ENCODE data around the gene FBXW5. TPM values are rescaled to one million over a fixed set of nuclear protein-coding genes. Genes with fewer than 3 reads are reported as not detected.

Gene FBXW5
- total RNA-seq, 3 donors from 2014 or later = 84.0 to 112 (median 95.3) TPM

DNA sequence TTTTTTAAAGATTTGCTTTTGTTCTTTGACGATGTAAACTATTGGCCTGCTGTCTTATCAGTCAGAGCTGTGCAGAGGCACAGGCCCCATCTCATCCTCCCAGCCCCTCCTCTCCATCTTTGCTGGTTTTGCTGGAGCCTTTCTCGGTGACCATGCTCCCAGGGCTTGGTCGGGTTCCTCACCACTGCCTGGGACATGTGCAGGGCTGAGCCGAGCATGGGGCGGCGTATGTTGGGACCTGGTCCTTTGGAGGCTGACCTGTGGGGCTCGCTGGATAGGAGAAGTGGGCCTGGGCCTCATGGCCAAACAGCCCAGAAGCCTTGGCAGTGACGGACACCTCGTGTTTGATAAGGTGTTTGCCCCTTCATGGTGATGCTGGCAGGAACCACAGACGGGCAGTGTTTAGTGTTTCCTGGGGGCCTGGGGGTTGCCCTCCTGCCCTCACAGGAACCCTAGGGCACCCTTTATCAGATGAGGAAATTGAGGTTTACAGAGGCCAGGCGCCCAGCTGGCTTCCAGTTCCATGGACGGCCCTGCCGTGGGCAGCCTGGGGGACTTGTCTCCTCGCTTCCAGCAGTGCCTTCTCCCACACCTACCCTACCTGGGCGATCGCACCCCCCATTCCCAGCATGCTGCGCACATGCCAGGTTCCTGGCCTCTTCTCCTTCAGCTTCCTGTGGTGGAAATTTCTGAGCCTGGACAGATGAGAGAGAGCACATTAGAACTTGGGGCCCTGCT, 30.7 kb downstream of the FBXW5 start:
- DNase-seq (no peak), ATAC-seq (no peak)
- H3K4me1 Mint-ChIP-seq (ENCODE audit: low read depth) = peaks cover 5% of the 10 kb centered on the region
- H3K36me3 Mint-ChIP-seq (ENCODE audit: insufficient read depth) = peaks cover 39% of the 10 kb centered on the region
- H3K4me3 Mint-ChIP-seq = no peak overlapping the region
- no peaks in the 10 kb centered on the region for H3K27me3 Mint-ChIP-seq (ENCODE audit: low read depth)
- no peaks in the 10 kb centered on the region for H3K9me3 Mint-ChIP-seq

DNA sequence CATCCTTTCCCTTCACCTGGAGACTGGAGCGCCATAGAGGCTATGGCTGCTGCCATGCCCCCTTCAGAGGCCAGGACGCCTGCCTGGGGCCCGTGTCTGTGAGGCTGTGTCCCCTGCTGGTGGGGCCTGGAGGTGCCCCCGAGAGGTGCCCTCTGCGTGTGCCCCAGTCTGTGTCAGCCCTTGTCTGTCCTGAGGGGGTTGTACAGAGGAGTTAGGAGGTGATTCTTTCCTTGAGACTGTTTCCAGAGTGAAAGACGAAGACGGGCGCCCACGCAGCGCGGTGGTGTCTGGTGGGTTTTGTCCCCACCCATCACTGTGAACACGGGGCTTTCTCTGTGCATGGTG, 33.7 kb downstream of the FBXW5 start:
- no peak for DNase-seq
- ATAC-seq = peak; percentile 40 to 58
- Mint-ChIP-seq H3K36me3 (ENCODE audit: insufficient read depth) (peaks cover 26% of the 10 kb centered on the region), H3K27me3 (ENCODE audit: low read depth) (no peaks in the 10 kb centered on the region), H3K4me1 (ENCODE audit: low read depth) (peaks cover 3% of the 10 kb centered on the region), H3K9me3 (no peaks in the 10 kb centered on the region), H3K4me3 (no peak overlapping the region)

DNA sequence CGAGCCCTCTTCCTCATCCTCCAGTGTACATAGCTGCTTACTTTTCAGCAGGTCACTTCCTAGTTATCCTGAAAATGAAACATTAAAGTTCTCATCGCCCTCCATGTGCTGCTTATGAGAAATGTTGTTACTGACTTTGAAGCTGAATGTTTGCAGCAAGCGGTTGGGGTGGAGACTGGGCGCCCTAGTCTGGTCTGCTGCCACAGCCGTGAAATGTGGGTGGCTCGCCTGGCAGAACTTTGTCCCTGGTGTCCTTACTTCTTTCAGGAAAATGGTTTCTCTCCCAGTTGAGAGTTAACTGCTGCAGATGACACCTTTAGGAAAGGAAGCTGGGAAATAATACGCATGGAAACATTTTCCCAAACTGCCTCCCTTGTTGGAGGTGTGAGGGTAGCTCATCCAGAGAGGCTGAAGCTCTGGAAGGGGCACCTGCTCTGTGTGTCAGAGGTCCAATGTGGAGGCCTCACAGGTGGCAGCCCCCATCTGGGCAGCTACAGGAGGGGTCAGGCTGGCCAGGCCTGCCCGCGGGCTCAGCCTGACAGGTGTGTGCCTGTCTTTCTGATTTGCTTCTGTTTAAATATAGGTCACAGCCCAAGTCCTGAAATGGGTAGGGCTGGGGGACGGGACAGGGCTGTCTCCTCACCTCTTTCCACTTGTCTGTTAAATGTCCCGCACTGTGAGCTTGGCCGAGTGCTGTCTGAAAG, 34.2 kb downstream of the FBXW5 start:
- Mint-ChIP-seq H3K4me1 (ENCODE audit: low read depth) (peaks cover 5% of the 10 kb centered on the region), H3K9me3 (no peaks in the 10 kb centered on the region), H3K36me3 (ENCODE audit: insufficient read depth) (peaks cover 22% of the 10 kb centered on the region), H3K27me3 (ENCODE audit: low read depth) (no peaks in the 10 kb centered on the region), H3K4me3 (no peak overlapping the region)
- DNase-seq (no peak), ATAC-seq (peak in 1 of 2 donors; percentile 14)

DNA sequence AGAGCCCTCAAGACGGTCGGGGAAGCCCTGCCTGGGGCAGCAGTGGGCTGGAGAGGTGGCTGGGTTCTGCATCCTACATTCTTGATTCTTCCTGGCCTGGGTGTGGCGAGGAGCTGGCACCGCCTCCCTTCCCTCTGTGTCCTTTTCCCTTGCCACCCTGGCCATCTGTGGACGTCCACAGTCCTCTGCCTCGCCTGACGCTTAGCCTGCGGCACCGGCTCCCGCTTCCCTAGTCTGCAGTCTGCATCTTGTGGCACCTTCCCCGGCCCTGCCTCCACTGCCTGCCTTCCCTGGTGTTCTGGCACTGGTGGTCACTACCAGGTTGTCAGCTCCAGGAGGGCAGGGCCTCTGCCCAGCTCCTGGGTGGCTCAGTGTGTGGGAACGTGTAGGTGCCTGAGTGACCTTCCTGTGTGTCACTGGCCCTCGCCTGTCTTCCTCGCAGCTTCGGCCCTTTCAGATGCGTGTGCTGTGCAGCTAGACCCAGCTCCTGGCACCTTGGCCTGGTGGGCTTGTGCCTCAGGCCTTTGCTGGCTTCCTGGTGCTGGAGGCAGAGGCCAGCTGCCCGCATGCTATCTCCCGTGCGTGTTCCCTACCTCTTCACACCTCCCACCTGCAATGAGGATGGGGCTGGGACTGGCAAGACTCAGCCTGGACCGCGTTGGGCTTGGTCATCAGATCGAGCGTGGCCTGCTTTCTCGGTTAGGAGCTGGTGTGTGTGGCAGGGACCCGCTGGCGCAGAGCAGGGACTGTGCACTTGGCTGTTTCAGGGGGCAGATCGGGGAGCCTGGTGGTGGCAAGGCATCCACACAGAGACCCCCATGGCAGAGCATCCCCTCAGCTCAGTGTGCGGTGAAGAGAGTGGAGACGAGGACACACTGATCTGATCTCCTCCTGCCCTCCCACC, 37.3 kb downstream of the FBXW5 start:
- Mint-ChIP-seq H3K9me3 (no peaks in the 10 kb centered on the region), H3K4me3 (no peak overlapping the region), H3K36me3 (ENCODE audit: insufficient read depth) (peaks cover 21% of the 10 kb centered on the region)

DNA sequence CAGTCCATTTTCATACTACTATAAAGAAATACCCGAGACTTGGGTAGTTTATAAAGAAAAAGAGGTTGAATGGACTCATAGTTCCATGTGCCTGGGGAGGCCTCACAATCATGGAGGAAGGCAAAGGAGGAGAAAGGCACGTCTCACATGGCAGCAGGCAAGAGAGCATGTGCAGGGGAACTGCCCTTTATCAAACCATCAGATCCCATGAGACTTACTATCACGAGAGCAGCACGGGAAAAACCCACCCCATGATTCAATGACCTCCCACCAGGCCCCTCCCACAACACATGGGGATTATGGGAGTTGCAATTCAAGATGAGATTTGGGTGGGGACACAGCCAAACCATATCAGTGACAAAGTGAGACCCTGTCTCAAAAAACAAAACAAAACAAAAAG, 38.3 kb downstream of the FBXW5 start:
- no peak for ATAC-seq

More for the DNA sequence above, 37.3 kb downstream of the FBXW5 start:
- peaks cover 23% of the 10 kb centered on the region for H3K4me1 Mint-ChIP-seq (ENCODE audit: low read depth)
- DNase-seq = no peak
- ATAC-seq = no peak
- H3K27me3 Mint-ChIP-seq (ENCODE audit: low read depth) = no peaks in the 10 kb centered on the region

DNA sequence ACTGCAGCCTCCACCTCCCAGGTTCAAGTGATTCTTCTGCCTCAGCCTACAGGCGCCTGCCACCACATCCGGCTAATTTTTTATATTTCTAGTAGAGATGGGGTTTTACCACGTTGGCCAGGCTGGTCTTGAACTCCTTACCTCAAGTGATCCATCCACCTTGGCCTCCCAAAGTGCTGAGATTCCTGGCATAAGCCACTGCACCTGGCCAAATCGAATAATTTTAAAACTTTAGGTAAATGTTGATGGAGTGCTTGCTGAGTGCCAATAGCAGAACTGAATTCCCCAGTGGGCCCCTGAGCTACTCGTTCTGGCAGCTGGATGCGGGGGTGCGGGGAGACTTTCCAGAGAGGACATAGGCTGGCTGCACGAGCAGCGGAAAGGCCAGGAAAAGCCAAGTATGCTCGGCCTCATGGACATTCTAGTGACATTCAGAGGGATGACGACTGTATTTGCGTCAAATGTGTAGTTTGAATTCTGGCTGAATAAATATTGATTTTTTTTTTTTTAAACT, 41.4 kb downstream of the FBXW5 start:
- Mint-ChIP-seq H3K9me3 (no peaks in the 10 kb centered on the region), H3K27me3 (ENCODE audit: low read depth) (no peaks in the 10 kb centered on the region), H3K4me1 (ENCODE audit: low read depth) (peaks cover 43% of the 10 kb centered on the region), H3K36me3 (ENCODE audit: insufficient read depth) (peaks cover 24% of the 10 kb centered on the region), H3K4me3 (no peak overlapping the region)
- no peak for DNase-seq
- no peak for ATAC-seq

More for the DNA sequence above, 38.3 kb downstream of the FBXW5 start:
- H3K4me3 Mint-ChIP-seq = no peak overlapping the region
- no peaks in the 10 kb centered on the region for H3K27me3 Mint-ChIP-seq (ENCODE audit: low read depth)
- peaks cover 33% of the 10 kb centered on the region for H3K4me1 Mint-ChIP-seq (ENCODE audit: low read depth)
- peaks cover 24% of the 10 kb centered on the region for H3K36me3 Mint-ChIP-seq (ENCODE audit: insufficient read depth)
- H3K9me3 Mint-ChIP-seq = no peaks in the 10 kb centered on the region
- no peak for DNase-seq

DNA sequence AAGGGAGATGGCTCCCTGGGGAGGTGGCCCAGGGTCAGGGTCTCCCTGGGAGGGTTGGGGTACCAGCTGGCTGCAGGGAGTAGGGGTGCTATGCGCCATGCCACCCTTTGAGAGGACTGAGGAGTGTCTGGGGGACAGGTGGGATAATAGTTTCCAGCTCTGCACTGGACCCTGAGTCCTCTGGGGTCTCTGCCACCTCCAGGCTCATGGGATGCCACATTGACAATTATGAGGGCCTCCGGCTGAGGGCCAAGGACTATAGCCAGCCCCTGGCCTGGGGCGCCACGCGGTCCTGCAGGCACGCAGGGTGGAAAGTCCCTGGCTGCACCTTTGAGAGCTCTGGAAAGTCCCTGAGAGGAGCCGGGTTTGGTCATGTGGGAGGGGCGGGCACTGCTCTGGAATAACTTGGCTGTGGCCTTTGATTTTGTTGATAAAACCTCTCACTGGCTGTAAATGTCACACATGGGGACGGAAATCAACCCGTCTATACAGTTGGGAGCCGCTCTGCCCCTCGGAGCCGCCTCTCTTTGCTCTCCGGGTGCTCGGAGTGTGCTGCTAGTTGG, 42.2 kb downstream of the FBXW5 start:
- H3K36me3 Mint-ChIP-seq (ENCODE audit: insufficient read depth) = peaks cover 24% of the 10 kb centered on the region
- H3K27me3 Mint-ChIP-seq (ENCODE audit: low read depth) = no peaks in the 10 kb centered on the region
- peak; percentile 80 for DNase-seq
- peak; percentile 92 to 93 for ATAC-seq
- no peaks in the 10 kb centered on the region for H3K9me3 Mint-ChIP-seq
- peaks cover 43% of the 10 kb centered on the region for H3K4me1 Mint-ChIP-seq (ENCODE audit: low read depth)
- peak overlapping the region; percentile 72 for H3K4me3 Mint-ChIP-seq

DNA sequence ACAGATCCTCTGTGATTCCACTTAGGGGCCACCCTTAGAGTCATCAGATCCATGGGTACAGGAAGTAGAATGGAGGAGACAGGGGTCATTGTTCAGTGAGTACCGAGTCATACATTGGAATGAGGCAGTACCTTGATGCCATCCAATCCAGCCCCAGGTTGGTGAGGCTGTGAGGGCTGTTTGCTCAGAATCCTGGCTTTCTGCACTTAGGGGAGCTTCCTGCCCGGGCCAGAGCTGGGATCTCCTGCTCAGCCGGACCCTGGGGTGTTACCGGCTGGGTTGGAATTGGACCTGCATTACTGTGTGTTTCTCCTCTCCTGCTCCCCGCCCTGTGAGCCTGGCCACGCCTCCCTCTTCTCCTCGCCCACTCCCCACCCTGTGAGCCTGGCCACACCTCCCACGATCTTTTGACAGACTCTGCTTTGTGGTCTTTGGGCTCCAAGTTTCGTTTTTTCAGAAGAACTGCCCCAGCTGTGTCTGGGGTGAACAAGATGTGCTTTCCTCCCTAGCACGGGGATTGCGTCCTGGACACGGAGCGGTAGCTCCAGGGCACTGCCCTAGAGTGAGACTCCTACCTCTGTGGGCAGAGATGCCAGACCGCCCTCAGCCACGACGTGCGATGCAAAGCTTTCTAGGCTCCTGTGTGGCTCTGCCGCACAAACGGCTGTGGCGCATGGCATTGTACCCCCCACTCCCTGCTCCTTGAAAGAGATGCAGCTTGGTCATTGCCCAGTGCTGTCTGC, 42.9 kb downstream of the FBXW5 start:
- Mint-ChIP-seq H3K36me3 (ENCODE audit: insufficient read depth) (peaks cover 24% of the 10 kb centered on the region), H3K9me3 (no peaks in the 10 kb centered on the region), H3K4me1 (ENCODE audit: low read depth) (peaks cover 47% of the 10 kb centered on the region), H3K27me3 (ENCODE audit: low read depth) (no peaks in the 10 kb centered on the region), H3K4me3 (peak overlapping the region; percentile 72)
- ATAC-seq (peak; percentile 68 to 78), DNase-seq (peak; percentile 73)

DNA sequence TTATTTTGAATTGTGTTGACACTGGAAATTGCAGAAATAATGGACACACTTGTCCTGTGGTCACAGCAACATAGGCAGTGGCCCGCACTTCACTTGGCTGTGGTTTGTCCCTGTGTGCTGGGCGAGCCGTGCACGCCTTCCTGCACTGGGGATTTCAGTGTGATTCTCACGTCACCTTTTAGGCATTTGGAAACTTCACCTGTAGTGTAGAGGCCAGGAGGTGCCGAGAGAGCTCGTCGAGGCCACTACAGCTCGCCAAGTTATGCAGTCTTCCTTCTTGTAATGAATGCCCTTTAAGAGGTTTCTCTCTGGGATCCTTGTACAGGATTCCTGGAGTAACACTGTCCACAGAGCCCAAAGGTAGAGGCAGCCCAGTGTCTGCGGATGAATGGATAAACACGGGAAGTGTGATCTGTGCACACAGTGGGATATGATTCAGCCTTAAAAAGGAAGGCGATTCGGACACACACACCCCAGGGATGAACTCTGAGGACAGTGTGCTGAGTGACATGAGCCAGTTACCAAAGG, 43.5 kb downstream of the FBXW5 start:
- DNase-seq = no peak
- peaks cover 22% of the 10 kb centered on the region for H3K36me3 Mint-ChIP-seq (ENCODE audit: insufficient read depth)
- H3K27me3 Mint-ChIP-seq (ENCODE audit: low read depth) = no peaks in the 10 kb centered on the region
- no peak for ATAC-seq
- peaks cover 45% of the 10 kb centered on the region for H3K4me1 Mint-ChIP-seq (ENCODE audit: low read depth)
- H3K9me3 Mint-ChIP-seq = no peaks in the 10 kb centered on the region
- H3K4me3 Mint-ChIP-seq = peak overlapping the region; percentile 72

DNA sequence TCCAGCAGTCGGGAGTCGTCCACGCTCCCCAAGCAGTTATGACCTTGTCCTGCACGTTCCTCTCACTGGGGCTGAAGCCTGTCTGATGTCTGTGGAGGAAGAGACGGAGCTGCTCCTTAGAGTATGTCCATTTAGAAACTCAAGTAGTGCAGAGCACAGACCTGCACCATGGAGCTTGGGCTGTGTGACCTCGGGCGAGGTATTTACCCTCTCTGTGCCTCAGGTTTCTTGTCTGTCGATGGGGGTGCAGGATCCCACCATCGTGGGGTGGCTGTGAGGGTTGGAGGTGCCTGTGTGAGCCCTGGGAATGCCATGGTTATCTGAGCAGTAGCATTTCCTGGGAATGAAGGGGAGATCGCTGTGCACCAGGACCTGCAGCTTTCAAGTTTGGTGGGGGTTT, 44.0 kb downstream of the FBXW5 start:
- Mint-ChIP-seq H3K4me3 (no peak overlapping the region), H3K4me1 (ENCODE audit: low read depth) (peaks cover 44% of the 10 kb centered on the region), H3K36me3 (ENCODE audit: insufficient read depth) (peaks cover 22% of the 10 kb centered on the region), H3K27me3 (ENCODE audit: low read depth) (no peaks in the 10 kb centered on the region), H3K9me3 (no peaks in the 10 kb centered on the region)
- ATAC-seq (no peak), DNase-seq (no peak)

DNA sequence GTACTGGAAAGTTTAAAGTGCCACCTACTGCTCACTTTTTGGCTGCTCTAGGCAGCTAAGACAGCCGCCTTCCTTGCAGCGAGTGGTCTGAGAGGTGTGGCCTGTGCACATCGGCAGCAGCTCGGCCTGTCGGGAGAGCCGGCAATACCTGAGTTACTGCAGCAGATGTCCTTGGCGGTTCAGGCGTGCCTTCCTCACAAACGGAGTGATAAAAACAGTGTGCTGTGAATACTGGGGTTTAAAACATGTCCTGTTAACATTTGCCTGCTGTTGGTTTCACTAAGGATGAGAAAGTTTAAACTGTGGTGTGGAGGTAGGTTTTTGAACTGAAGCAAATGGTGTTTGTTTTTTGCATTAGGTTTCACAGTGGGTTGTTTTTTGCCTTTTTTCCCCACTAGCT, 45.3 kb downstream of the FBXW5 start:
- Mint-ChIP-seq H3K36me3 (ENCODE audit: insufficient read depth) (peaks cover 23% of the 10 kb centered on the region), H3K4me1 (ENCODE audit: low read depth) (peaks cover 46% of the 10 kb centered on the region), H3K4me3 (no peak overlapping the region), H3K9me3 (no peaks in the 10 kb centered on the region), H3K27me3 (ENCODE audit: low read depth) (no peaks in the 10 kb centered on the region)
- no peak for DNase-seq
- ATAC-seq = no peak

DNA sequence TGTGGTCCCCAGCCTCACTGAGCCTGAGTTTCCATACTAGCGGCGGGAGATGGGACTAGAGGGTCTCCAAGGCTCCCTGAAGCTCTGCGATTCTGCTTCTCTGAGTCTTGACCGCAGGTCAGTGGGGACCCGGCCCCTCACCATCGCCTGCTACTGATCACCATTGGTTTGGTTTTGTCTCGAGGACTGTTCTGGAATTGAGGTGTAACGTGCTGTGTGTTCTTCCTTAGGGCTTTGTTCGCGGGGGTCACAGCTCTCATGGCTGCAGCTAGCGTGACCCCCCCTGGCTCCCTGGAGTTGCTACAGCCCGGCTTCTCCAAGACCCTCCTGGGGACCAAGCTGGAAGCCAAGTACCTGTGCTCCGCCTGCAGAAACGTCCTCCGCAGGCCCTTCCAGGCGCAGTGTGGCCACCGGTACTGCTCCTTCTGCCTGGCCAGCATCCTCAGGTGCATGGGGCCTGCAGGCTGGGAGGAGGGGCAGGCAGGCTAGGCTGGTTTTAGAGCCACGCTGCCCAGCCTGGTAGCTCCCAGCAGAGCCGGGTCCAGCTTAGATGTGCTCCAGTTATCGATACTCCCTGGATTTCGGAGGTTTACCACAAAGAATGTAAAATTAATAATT, 45.9 kb downstream of the FBXW5 start:
- DNase-seq (no peak), ATAC-seq (no peak)
- no peak overlapping the region for H3K4me3 Mint-ChIP-seq
- H3K27me3 Mint-ChIP-seq (ENCODE audit: low read depth) = no peaks in the 10 kb centered on the region
- peaks cover 45% of the 10 kb centered on the region for H3K4me1 Mint-ChIP-seq (ENCODE audit: low read depth)
- H3K9me3 Mint-ChIP-seq = no peaks in the 10 kb centered on the region
- H3K36me3 Mint-ChIP-seq (ENCODE audit: insufficient read depth) = peaks cover 24% of the 10 kb centered on the region

DNA sequence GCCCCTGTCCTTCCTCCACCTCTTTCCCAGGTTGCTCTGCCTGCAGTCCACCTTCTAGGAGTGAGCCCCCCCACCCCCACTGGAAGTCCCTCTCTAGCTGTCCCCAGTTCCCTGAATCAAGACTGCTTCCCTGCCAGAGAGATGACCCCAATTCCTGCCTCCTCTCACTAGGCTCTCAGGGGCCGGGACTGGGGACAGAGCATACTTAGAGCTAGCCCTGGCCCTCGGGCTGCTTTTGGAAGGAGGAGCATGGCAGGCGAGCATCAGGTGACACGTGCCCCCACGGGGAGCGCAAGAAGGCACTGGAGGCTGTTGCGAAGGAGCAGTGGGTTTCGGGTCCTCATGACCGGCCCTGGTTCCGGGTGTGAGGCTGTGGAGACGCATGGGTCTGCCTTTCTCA, 48.5 kb downstream of the FBXW5 start:
- no peak for ATAC-seq
- peaks cover 15% of the 10 kb centered on the region for H3K36me3 Mint-ChIP-seq (ENCODE audit: insufficient read depth)
- H3K4me3 Mint-ChIP-seq = no peak overlapping the region
- no peaks in the 10 kb centered on the region for H3K27me3 Mint-ChIP-seq (ENCODE audit: low read depth)
- H3K4me1 Mint-ChIP-seq (ENCODE audit: low read depth) = peaks cover 21% of the 10 kb centered on the region
- no peaks in the 10 kb centered on the region for H3K9me3 Mint-ChIP-seq
- no peak for DNase-seq
